Mesodermal cell (in vitro differentiated cells): Measurements from ENCODE around the gene TNIK.
"Not testable (repeated sequence)": the region's sequence is repeated elsewhere in the genome, so short reads cannot be mapped to it uniquely, and the experiment has no call there.

Experiments
- H3K27ac ChIP-seq: 2 replicates; pipeline ENCODE4 v1.7.0; 2013; ENCODE audit warnings: mild to moderate bottlenecking, low read depth, low read length, moderate library complexity; ENCODE audit not compliant: severe bottlenecking
- H3K36me3 ChIP-seq: 2 replicates; pipeline ENCODE4 v1.7.1; 2013; ENCODE audit warnings: mild to moderate bottlenecking, low read length, moderate library complexity; ENCODE audit not compliant: control insufficient read depth, insufficient read depth
- H3K4me1 ChIP-seq: one replicate; pipeline ENCODE4 v1.7.1; 2013; ENCODE audit warnings: mild to moderate bottlenecking, low read length; ENCODE audit not compliant: insufficient read depth, control insufficient read depth, poor library complexity, severe bottlenecking
- H3K4me3 ChIP-seq: 2 replicates; pipeline ENCODE4 v1.7.0; 2013; ENCODE audit warnings: low read length, control low read depth, mild to moderate bottlenecking; ENCODE audit not compliant: insufficient read depth, poor library complexity, severe bottlenecking; ENCODE audit errors: extremely low read depth
- H3K9me3 ChIP-seq: 2 replicates; pipeline ENCODE4 v1.7.1; 2013; ENCODE audit warnings: mild to moderate bottlenecking, low read length, moderate library complexity; ENCODE audit not compliant: control insufficient read depth
- WGBS, 2 experiments: methylation state at CpG; one replicate each; pipeline ENCODE4 v1.1.5; 2013; ENCODE audit warnings: missing lambda C conversion rate in 2 of 2; ENCODE audit not compliant: insufficient coverage in 2 of 2; 5-methylcytosine and 5-hydroxymethylcytosine counted together

TNIK gene

GRCh38 chr3:171314341-171314740 lies 145.9 kb downstream of the TNIK start:
- no peak overlapping the region for H3K27ac ChIP-seq
- peaks cover 9% of the 10 kb centered on the region for H3K4me1 ChIP-seq
- H3K36me3 ChIP-seq: peaks cover 3% of the 10 kb centered on the region
- WGBS, 2 experiments: 100% methylated on average over 1 of the region's 3 CpGs
- no peak overlapping the region for H3K4me3 ChIP-seq
- no peaks in the 10 kb centered on the region for H3K9me3 ChIP-seq

- H3K36me3 ChIP-seq: peaks cover 3% of the 10 kb centered on the region
- no peak overlapping the region for H3K27ac ChIP-seq
- H3K4me1 ChIP-seq: peaks cover 9% of the 10 kb centered on the region
- 80 to 98% methylated on average over 1 to 5 of the region's 7 CpGs for WGBS, 2 experiments
- H3K9me3 ChIP-seq: no peaks in the 10 kb centered on the region
- H3K4me3 ChIP-seq: no peak overlapping the region
Observed at GRCh38 chr3:171313702-171314101, 146.5 kb downstream of the TNIK start.

- Histone ChIP-seq H3K36me3 (peaks cover 3% of the 10 kb centered on the region), H3K4me1 (peaks cover 9% of the 10 kb centered on the region), H3K4me3 (no peak overlapping the region), H3K27ac (no peak overlapping the region), H3K9me3 (peaks cover 4% of the 10 kb centered on the region)
- WGBS, 2 experiments: 75 to 87% methylated on average over 8 of the region's 8 CpGs
Observed at GRCh38 chr3:171312741-171313140, 147.5 kb downstream of the TNIK start.

DNA sequence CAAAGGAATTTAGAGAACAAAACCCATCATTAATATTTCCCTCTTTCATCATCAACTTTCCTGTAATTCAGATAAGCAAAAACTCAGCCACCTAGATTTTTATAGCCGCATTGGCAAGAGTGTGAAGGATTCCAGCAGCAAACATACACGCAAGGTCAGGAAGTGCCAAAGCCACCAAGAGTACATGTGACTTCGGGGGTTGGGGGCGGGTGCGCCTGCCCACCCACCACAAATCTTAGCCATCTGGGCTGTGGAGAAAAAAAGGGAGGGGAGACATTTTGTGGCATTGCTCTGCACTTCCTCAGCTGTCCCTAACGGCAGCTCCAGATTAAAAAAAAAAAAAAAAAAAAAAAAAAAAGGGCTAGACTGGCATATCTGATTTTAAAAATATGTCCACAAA lies 148.4 kb downstream of the TNIK start:
- H3K4me1 ChIP-seq: peaks cover 13% of the 10 kb centered on the region
- H3K27ac ChIP-seq: no peak overlapping the region
- H3K36me3 ChIP-seq: peaks cover 3% of the 10 kb centered on the region
- H3K4me3 ChIP-seq: no peak overlapping the region
- peaks cover 4% of the 10 kb centered on the region for H3K9me3 ChIP-seq
- WGBS, 2 experiments: 86 to 100% methylated on average over 1 of the region's 6 CpGs

GRCh38 chr3:171309906-171310359 lies 150.3 kb downstream of the TNIK start:
- H3K36me3 ChIP-seq: no peaks in the 10 kb centered on the region
- peak overlapping the region; percentile 77 for H3K27ac ChIP-seq
- peaks cover 4% of the 10 kb centered on the region for H3K9me3 ChIP-seq
- no peak overlapping the region for H3K4me3 ChIP-seq
- H3K4me1 ChIP-seq: peaks cover 14% of the 10 kb centered on the region

DNA sequence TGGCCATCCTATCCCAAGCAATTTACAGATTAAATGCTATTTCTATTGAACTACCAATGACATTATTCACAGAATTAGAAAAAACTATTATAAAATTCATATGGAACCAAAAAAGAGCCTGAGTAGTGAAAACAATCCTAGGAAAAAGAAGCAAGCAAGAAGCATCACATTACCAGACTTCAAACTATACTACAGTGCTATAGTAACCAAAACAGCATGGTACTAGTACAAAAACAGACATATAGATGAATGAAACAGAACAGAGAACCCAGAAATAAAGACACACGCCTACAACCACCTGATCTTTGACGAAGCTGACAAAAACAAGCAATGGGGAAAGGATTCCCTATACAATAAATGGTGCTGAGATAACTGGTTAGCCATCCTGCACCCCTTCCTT lies 152.2 kb downstream of the TNIK start:
- WGBS, 2 experiments: no CpG with 5 or more reads among the region's 2 CpGs
- H3K4me1 ChIP-seq: peaks cover 14% of the 10 kb centered on the region
- H3K27ac ChIP-seq: no peak overlapping the region
- no peaks in the 10 kb centered on the region for H3K36me3 ChIP-seq
- peaks cover 4% of the 10 kb centered on the region for H3K9me3 ChIP-seq
- H3K4me3 ChIP-seq: no peak overlapping the region

GRCh38 chr3:171307046-171307585 lies 153.1 kb downstream of the TNIK start:
- peak overlapping the region; percentile 84 for H3K27ac ChIP-seq
- H3K36me3 ChIP-seq: no peaks in the 10 kb centered on the region
- no CpG with 5 or more reads among the region's 4 CpGs for WGBS, 2 experiments
- peaks cover 4% of the 10 kb centered on the region for H3K9me3 ChIP-seq
- H3K4me3 ChIP-seq: no peak overlapping the region
- H3K4me1 ChIP-seq: peaks cover 14% of the 10 kb centered on the region

GRCh38 chr3:171306631-171307030 lies 153.6 kb downstream of the TNIK start:
- peaks cover 4% of the 10 kb centered on the region for H3K9me3 ChIP-seq
- H3K27ac ChIP-seq: peak overlapping the region; percentile 84
- no peaks in the 10 kb centered on the region for H3K36me3 ChIP-seq
- H3K4me3 ChIP-seq: no peak overlapping the region
- H3K4me1 ChIP-seq: peaks cover 14% of the 10 kb centered on the region
- 63 to 69% methylated on average over 3 of the region's 6 CpGs for WGBS, 2 experiments

DNA sequence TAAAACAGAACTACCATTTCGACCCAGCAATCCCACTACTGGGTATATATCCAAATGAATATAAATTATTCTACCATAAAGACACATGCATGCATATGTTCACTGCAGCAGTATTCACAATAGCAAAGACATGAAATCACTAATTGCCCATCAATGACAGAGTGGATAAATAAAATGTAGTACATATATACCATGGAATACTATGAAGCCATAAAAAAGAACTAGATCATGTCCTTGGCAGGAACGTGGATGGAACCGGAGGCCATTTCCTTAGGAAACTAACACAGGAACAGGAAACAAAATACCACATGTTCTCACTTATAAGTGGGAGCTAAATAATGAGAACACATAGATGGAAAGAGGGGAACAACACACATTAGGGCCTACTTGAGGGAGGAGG lies 154.4 kb downstream of the TNIK start:
- peaks cover 11% of the 10 kb centered on the region for H3K4me1 ChIP-seq
- H3K27ac ChIP-seq: not testable (repeated sequence)
- no CpG with 5 or more reads among the region's 3 CpGs for WGBS, 2 experiments

GRCh38 chr3:171304498-171304897 lies 155.7 kb downstream of the TNIK start:
- H3K4me3 ChIP-seq, H3K4me1 ChIP-seq, H3K27ac ChIP-seq, H3K9me3 ChIP-seq, H3K36me3 ChIP-seq: not testable (repeated sequence)
- no CpG with 5 or more reads among the region's 4 CpGs for WGBS, 2 experiments

More for the DNA sequence above, 154.4 kb downstream of the TNIK start:
- H3K9me3 ChIP-seq, H3K36me3 ChIP-seq, H3K4me3 ChIP-seq: not testable (repeated sequence)

DNA sequence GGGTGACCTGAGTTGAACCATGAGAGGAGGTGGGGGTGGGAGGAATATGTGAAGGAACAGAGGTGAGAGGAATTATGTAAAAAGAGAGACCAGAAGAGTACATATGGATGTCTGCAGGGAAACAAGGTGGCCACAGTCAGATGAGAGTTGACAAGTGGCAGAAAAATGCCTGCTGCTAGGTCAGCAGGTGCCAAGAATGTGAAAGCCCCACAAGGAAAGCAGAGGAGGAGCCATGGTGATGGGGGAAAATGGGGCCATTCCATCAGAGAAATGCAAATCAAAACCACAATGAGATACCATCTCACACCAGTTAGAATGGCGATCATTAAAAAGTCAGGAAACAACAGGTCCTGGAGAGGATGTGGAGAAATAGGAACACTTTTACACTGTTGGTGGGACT lies 156.2 kb downstream of the TNIK start:
- not testable (repeated sequence) for H3K4me3 ChIP-seq, H3K4me1 ChIP-seq, H3K9me3 ChIP-seq, H3K27ac ChIP-seq, H3K36me3 ChIP-seq
- no CpG with 5 or more reads among the region's 1 CpG for WGBS, 2 experiments
